Measurements from ENCODE around the gene TMEM179B. TPM values are rescaled to one million over a fixed set of nuclear protein-coding genes. Genes with fewer than 3 reads are reported as not detected.
A peak's percentile ranks its signal among the peaks of the same experiment; 100 is the strongest.

TMEM179B gene
- total and polyA plus RNA-seq, 2 of the 13 experiments (the other 11 are each of a cell fraction or from before 2014, with no cell fraction given), result 24.8 to 25.7 TPM

- TF ChIP-seq IKZF4 (CRISPR knock-in tag; IDR thresholded peaks at IDR 0.05; ENCODE audit: borderline replicate concordance, low read depth, not compliant biosample characterization) (peak; percentile 44), KLF15 (CRISPR knock-in tag; IDR thresholded peaks at IDR 0.05; ENCODE audit: borderline replicate concordance) (no peak), SRSF1 (optimal IDR thresholded peaks at IDR 0.05; ENCODE audit: low read depth, low read length) (peak; percentile 96), ZBTB7A (CRISPR knock-in tag; IDR thresholded peaks at IDR 0.05) (no peak), ZNF883 (CRISPR knock-in tag; IDR thresholded peaks at IDR 0.05; ENCODE audit: not compliant biosample characterization) (peak; percentile 93), ZSCAN31 (CRISPR knock-in tag; IDR thresholded peaks at IDR 0.05; ENCODE audit: low read depth) (peak; percentile 96), FOSL2 (CRISPR knock-in tag; IDR thresholded peaks at IDR 0.05) (peak; percentile 56), ZNF251 (CRISPR knock-in tag; IDR thresholded peaks at IDR 0.05) (0 out of 2 replicates have a peak, but pooled peaks have one; percentile 34), ZFP91 (CRISPR knock-in tag; IDR thresholded peaks at IDR 0.05; ENCODE audit: borderline replicate concordance) (peak; percentile 90), KDM4B (CRISPR knock-in tag; IDR thresholded peaks at IDR 0.05) (peak; percentile 63; the same call in 1 of the 2 replicates), MTF1 (CRISPR knock-in tag; IDR thresholded peaks at IDR 0.05) (peak; percentile 59; the same call in 1 of the 2 replicates), DMAP1 (CRISPR knock-in tag; IDR thresholded peaks at IDR 0.05) (peak; percentile 82), ZBED4 (CRISPR knock-in tag; IDR thresholded peaks at IDR 0.05; ENCODE audit: borderline replicate concordance) (no peak; the same call in 1 of the 2 replicates), ZBTB7B (CRISPR knock-in tag; IDR thresholded peaks at IDR 0.05) (peak; percentile 74; the same call in 1 of the 2 replicates)
Measured at GRCh38 chr11:62805076-62805892, 18.1 kb downstream of the TMEM179B start, which contains the start of gene NXF1 (continued).
